T-cell (primary cell): ENCODE data around the gene WDR44. TPM values are rescaled to one million over a fixed set of nuclear protein-coding genes. Genes with fewer than 3 reads are reported as not detected.

ENCODE experiments used
- ATAC-seq, 4 experiments: fragments of 200-7000 bp in 3 of 4; fragments of 150-1000 bp in 1 of 4; cut with Tn5 transposase; replicated peaks in 1 of 4; 1 replicate in 3 of 4; 2 replicates in 1 of 4; pipeline ENCODE4 v1.10.0; 2021; ENCODE audit warnings: moderate library complexity in 3 of 4, mild to moderate bottlenecking in 2 of 4, moderate number of reproducible peaks in 1 of 4
- CTCF ChIA-PET, 2 donors: fragments of 300-600 bp; sonication (Branson Sonifier 250); formaldehyde crosslinking; loops; one replicate each; lab custom pipeline; 2022; ENCODE audit warnings: antibody characterized with exemption in 2 of 2; lab: Charles Lee
- POLR2A ChIA-PET, 2 donors: fragments of 300-600 bp; sonication (Branson Sonifier 250); formaldehyde crosslinking; loops; one replicate each; lab custom pipeline; 2022; ENCODE audit warnings: antibody characterized with exemption in 2 of 2; lab: Charles Lee
- DNase-seq, 35 experiments: peaks; one replicate each; pipeline versions ENCODE4 v3.0.0 to v3.0.0-alpha.2; 2013 to 2023
- H3K27ac ChIP-seq: one replicate; pipeline ENCODE4 v1.5.1; 2013; ENCODE audit warnings: low read length
- H3K27me3 ChIP-seq, 2 experiments: replicated peaks in 1 of 2; 1 replicate in 1 of 2; 2 replicates in 1 of 2; pipeline versions ENCODE4 v1.6.1 to v1.7.0; 2013; ENCODE audit warnings: low read length in 1 of 2, mixed read lengths in 1 of 2; ENCODE audit not compliant: control insufficient read depth in 2 of 2, insufficient read depth in 2 of 2; ENCODE audit errors: extremely low read depth in 1 of 2
- H3K36me3 ChIP-seq, 2 donors: 1 replicate in 1 of 2; 2 replicates in 1 of 2; pipeline versions ENCODE4 v1.6.1 to v1.7.0; 2013; ENCODE audit warnings: low read length in 1 of 2; ENCODE audit not compliant: control insufficient read depth in 2 of 2, insufficient read depth in 1 of 2; ENCODE audit errors: extremely low read depth in 1 of 2
- H3K4me1 ChIP-seq, 2 experiments: 1 replicate in 1 of 2; 2 replicates in 1 of 2; pipeline versions ENCODE4 v1.6.1 to v1.7.0; 2013; ENCODE audit warnings: low read length in 2 of 2, mixed read lengths in 1 of 2; ENCODE audit not compliant: insufficient read depth in 2 of 2, control insufficient read depth in 1 of 2; ENCODE audit errors: extremely low read depth in 1 of 2
- H3K4me3 ChIP-seq, 2 donors: 1 replicate in 1 of 2; 2 replicates in 1 of 2; pipeline versions ENCODE4 v1.5.1 to v1.7.0; 2013; ENCODE audit warnings: mild to moderate bottlenecking in 2 of 2, low read length in 1 of 2, moderate library complexity in 1 of 2; ENCODE audit not compliant: control insufficient read depth in 1 of 2; ENCODE audit errors: extremely low read depth in 1 of 2
- H3K9me3 ChIP-seq: 2 replicates; pipeline ENCODE4 v1.7.0; 2013
- H3K27ac Mint-ChIP-seq, 2 donors: one replicate each; pipeline ENCODE4 v1.8.0; 2020 to 2021; ENCODE audit warnings: mild to moderate bottlenecking in 2 of 2, mixed read lengths in 2 of 2
- H3K27me3 Mint-ChIP-seq, 2 donors: one replicate each; pipeline ENCODE4 v1.8.0; 2021 to 2022; ENCODE audit warnings: mixed read lengths in 2 of 2
- H3K36me3 Mint-ChIP-seq: one replicate; pipeline ENCODE4 v1.8.0; 2021; ENCODE audit warnings: mixed read lengths
- H3K4me1 Mint-ChIP-seq, 3 donors: one replicate each; pipeline ENCODE4 v1.8.0; 2020 to 2022; ENCODE audit warnings: mixed read lengths in 3 of 3, mild to moderate bottlenecking in 1 of 3
- H3K4me3 Mint-ChIP-seq, 3 donors: one replicate each; pipeline ENCODE4 v1.8.0; 2020 to 2022; ENCODE audit warnings: mild to moderate bottlenecking in 3 of 3, mixed read lengths in 3 of 3, moderate library complexity in 3 of 3
- H3K9me3 Mint-ChIP-seq, 3 donors: one replicate each; pipeline ENCODE4 v1.8.0; 2020 to 2022; ENCODE audit warnings: mixed read lengths in 3 of 3
- WGBS: methylation state at CpG from one replicate; pipeline ENCODE4 v1.1.5; 2013; ENCODE audit warnings: missing lambda C conversion rate; ENCODE audit not compliant: insufficient coverage; 5-methylcytosine and 5-hydroxymethylcytosine counted together
- total RNA-seq, 35 experiments: library from RNA in 6 of 35; stranded (reverse) in 6 of 35; fragments of 120-200 nt in 1 of 35; gene quantifications; one replicate each; pipeline versions ENCODE4 v1.2.1 to v1.2.4 and lab custom pipeline; 2013 to 2026

Gene WDR44
- total RNA-seq, 5 donors from 2014 or later (not counting 1 experiment from before 2014, with no cell fraction given): 13.6 to 21.4 (median 19.0) TPM

- peak overlapping the region; percentile 56 for H3K27ac ChIP-seq
- Mint-ChIP-seq H3K4me1 (peaks cover 39 to 50% (median 46%) of the 10 kb centered on the region in 3 donors), H3K27me3 (peaks cover 0 to 17% of the 10 kb centered on the region in 2 donors), H3K9me3 (no peaks in the 10 kb centered on the region), H3K4me3 (peak overlapping the region; percentile 49 to 98 (median 95)), H3K36me3 (peaks cover 10% of the 10 kb centered on the region), H3K27ac (peak overlapping the region; percentile 82 to 98)
- no peak overlapping the region for H3K4me3 ChIP-seq
- no peak for ATAC-seq
- no peak for DNase-seq
- peaks cover 14 to 55% of the 10 kb centered on the region in 2 experiments for H3K4me1 ChIP-seq
- peaks cover 0 to 7% of the 10 kb centered on the region in 2 donors for H3K36me3 ChIP-seq
- H3K9me3 ChIP-seq: no peaks in the 10 kb centered on the region
- WGBS: no CpG with 5 or more reads among the region's 2 CpGs
- POLR2A ChIA-PET: interaction anchor here in 1 of 2 donors (1.1 kb wide), 1 partner anchor 30 kb away, joined by 4 read pairs; no protein-coding TSS in a partner anchor
- CTCF ChIA-PET: interaction anchor here in 1 of 2 donors (0.6 kb wide), 1 partner anchor 153 kb away, joined by 3 read pairs; no protein-coding TSS in a partner anchor
- no peaks in the 10 kb centered on the region for H3K27me3 ChIP-seq
These were observed 152.8 kb downstream of the WDR44 start for GRCh38 chrX:118498755-118499154.

GRCh38 chrX:118499295-118499694 lies 153.4 kb downstream of the WDR44 start:
- WGBS: 93% methylated on average over 3 of the region's 15 CpGs
- peaks cover 0 to 17% of the 10 kb centered on the region in 2 donors for H3K27me3 Mint-ChIP-seq
- H3K27me3 ChIP-seq: no peaks in the 10 kb centered on the region
- H3K4me1 Mint-ChIP-seq: peaks cover 42 to 56% (median 51%) of the 10 kb centered on the region in 3 donors
- CTCF ChIA-PET: interaction anchor here (0.6 to 0.7 kb wide), 2 partner anchors 53 to 154 kb away, joined by 3 read pairs; no protein-coding TSS in a partner anchor
- H3K4me3 Mint-ChIP-seq: peak overlapping the region; percentile 13 to 98 (median 95)
- no peak overlapping the region for H3K4me3 ChIP-seq
- H3K4me1 ChIP-seq: peaks cover 17 to 58% of the 10 kb centered on the region in 2 experiments
- H3K9me3 ChIP-seq: no peaks in the 10 kb centered on the region
- DNase-seq: no peak
- no peak overlapping the region for H3K27ac ChIP-seq
- H3K36me3 ChIP-seq: peaks cover 0 to 7% of the 10 kb centered on the region in 2 donors
- peak overlapping the region; percentile 82 to 98 for H3K27ac Mint-ChIP-seq
- POLR2A ChIA-PET: interaction anchor here in 1 of 2 donors (1.1 kb wide), 1 partner anchor 30 kb away, joined by 4 read pairs; no protein-coding TSS in a partner anchor
- no peak for ATAC-seq
- no peaks in the 10 kb centered on the region for H3K9me3 Mint-ChIP-seq
- peaks cover 10% of the 10 kb centered on the region for H3K36me3 Mint-ChIP-seq

Other genes with a start within 250 kb of the WDR44 start
- gene KLHL13, start 229.3 kb upstream of the WDR44 start, total RNA-seq: 1 to 10 TPM in 1 of 5 donors, under 1 TPM in 4; 0.38 to 1.4 (median 0.61) TPM
- gene DOCK11, start 149.7 kb downstream of the WDR44 start, total RNA-seq: 100 to 1,000 TPM in 2 of 5 donors, 10 to 100 TPM in 3; 90.7 to 102 (median 94.5) TPM